GM19035 (cell line): ENCODE data around the gene CNTNAP5.

Source experiments
- ATAC-seq: cut with Tn5 transposase; IDR thresholded peaks from one replicate; pipeline ENCODE4 v1.9.1; 2021; ENCODE audit not compliant: unreplicated experiment

The CNTNAP5 gene

GRCh38 chr2:124053796-124054195, 28.7 kb downstream of the CNTNAP5 start:
- ATAC-seq = no peak

GRCh38 chr2:124063596-124063995, 38.5 kb downstream of the CNTNAP5 start:
- ATAC-seq = no peak

GRCh38 chr2:124065636-124066035, 40.5 kb downstream of the CNTNAP5 start:
- ATAC-seq = no peak

- no peak for ATAC-seq
These were observed 41.7 kb downstream of the CNTNAP5 start for GRCh38 chr2:124066776-124067175.

- no peak for ATAC-seq
These were observed 54.0 kb downstream of the CNTNAP5 start for GRCh38 chr2:124079045-124079444.

- ATAC-seq = no peak
These were observed 55.4 kb downstream of the CNTNAP5 start for GRCh38 chr2:124080281-124081153.

- no peak for ATAC-seq
These were observed 56.1 kb downstream of the CNTNAP5 start for GRCh38 chr2:124081154-124081716.

GRCh38 chr2:124088616-124089015, 63.5 kb downstream of the CNTNAP5 start:
- ATAC-seq = no peak

GRCh38 chr2:124091721-124092120, 66.6 kb downstream of the CNTNAP5 start:
- no peak for ATAC-seq

GRCh38 chr2:124092651-124093050, 67.6 kb downstream of the CNTNAP5 start:
- ATAC-seq = no peak

GRCh38 chr2:124104914-124105313, 79.8 kb downstream of the CNTNAP5 start:
- ATAC-seq = no peak

GRCh38 chr2:124112206-124112605, 87.1 kb downstream of the CNTNAP5 start:
- no peak for ATAC-seq

- ATAC-seq = no peak
These were observed 87.9 kb downstream of the CNTNAP5 start for GRCh38 chr2:124112966-124113365.

GRCh38 chr2:124120246-124120645, 95.2 kb downstream of the CNTNAP5 start:
- ATAC-seq = no peak

- no peak for ATAC-seq
These were observed 96.0 kb downstream of the CNTNAP5 start for GRCh38 chr2:124121106-124121505.

- ATAC-seq = no peak
These were observed 96.7 kb downstream of the CNTNAP5 start for GRCh38 chr2:124121760-124122275.

GRCh38 chr2:124122340-124122739, 97.3 kb downstream of the CNTNAP5 start:
- no peak for ATAC-seq

GRCh38 chr2:124131276-124131675, 106.2 kb downstream of the CNTNAP5 start:
- ATAC-seq = no peak

- ATAC-seq = no peak
These were observed 111.0 kb downstream of the CNTNAP5 start for GRCh38 chr2:124136110-124136509.

GRCh38 chr2:124138076-124138475, 113.0 kb downstream of the CNTNAP5 start:
- no peak for ATAC-seq

GRCh38 chr2:124145982-124146381, 120.9 kb downstream of the CNTNAP5 start:
- ATAC-seq = no peak

GRCh38 chr2:124147552-124147951, 122.5 kb downstream of the CNTNAP5 start:
- no peak for ATAC-seq
